ENCODE measurements around the gene TECTB. TPM values are rescaled to one million over a fixed set of nuclear protein-coding genes. Genes with fewer than 3 reads are reported as not detected.

Gene TECTB
- under 1 TPM; 0.18 to 0.83 (median 0.49) TPM for total RNA-seq
- long read RNA-seq: 0 reads

DNA sequence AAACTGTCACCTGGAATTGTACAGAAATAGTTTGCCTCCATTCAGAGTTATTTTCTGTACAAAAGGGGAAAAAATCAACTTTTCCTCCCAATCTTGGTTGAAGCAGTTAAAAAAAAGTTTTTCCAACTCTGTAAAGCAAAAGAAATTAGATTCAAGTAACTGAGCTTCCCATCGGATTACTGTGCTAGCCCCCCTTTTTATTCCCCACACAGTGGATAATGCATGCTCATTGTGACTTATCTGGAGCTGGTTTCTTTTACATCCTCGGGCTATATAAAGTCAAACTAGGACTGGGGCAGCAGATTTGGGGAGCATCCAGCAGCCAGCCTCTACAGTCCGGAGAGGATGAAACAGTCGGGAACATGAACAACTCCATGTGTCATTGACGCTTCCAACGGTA is at the start of gene TECTB:
Gene TECTB (plus strand): TSS at position 301 of the 400 bp plus-strand sequence. CDS start 335 bp downstream, outside the sequence.
- Histone ChIP-seq H3K27ac (no peak within 1 kb of the TSS), H3K9me3 (no peaks in the 10 kb centered on the region), H3K4me3 (no peak within 1 kb of the TSS), H3K4me1 (peaks cover 0 to 38% (median 13%) of the 10 kb centered on the region in 4 donors), H3K27me3 (no peaks in the 10 kb centered on the region), H3K36me3 (no peaks in the 10 kb centered on the region)
- intact Hi-C loops (cut with DNase I): no loop called here
- DNase-seq (no peak), ATAC-seq (no peak)
- TF ChIP-seq, protein P1, sequence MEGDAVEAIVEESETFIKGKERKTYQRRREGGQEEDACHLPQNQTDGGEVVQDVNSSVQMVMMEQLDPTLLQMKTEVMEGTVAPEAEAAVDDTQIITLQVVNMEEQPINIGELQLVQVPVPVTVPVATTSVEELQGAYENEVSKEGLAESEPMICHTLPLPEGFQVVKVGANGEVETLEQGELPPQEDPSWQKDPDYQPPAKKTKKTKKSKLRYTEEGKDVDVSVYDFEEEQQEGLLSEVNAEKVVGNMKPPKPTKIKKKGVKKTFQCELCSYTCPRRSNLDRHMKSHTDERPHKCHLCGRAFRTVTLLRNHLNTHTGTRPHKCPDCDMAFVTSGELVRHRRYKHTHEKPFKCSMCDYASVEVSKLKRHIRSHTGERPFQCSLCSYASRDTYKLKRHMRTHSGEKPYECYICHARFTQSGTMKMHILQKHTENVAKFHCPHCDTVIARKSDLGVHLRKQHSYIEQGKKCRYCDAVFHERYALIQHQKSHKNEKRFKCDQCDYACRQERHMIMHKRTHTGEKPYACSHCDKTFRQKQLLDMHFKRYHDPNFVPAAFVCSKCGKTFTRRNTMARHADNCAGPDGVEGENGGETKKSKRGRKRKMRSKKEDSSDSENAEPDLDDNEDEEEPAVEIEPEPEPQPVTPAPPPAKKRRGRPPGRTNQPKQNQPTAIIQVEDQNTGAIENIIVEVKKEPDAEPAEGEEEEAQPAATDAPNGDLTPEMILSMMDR (IDR thresholded peaks at IDR 0.05): no peak
- TF ChIP-seq POLR2A (IDR thresholded peaks at IDR 0.05): no peak
- WGBS (ENCODE audit: insufficient coverage, low coverage, low lambda C conversion rate, missing lambda C conversion rate): 66% methylated on average over 2 of the region's 6 CpGs

DNA sequence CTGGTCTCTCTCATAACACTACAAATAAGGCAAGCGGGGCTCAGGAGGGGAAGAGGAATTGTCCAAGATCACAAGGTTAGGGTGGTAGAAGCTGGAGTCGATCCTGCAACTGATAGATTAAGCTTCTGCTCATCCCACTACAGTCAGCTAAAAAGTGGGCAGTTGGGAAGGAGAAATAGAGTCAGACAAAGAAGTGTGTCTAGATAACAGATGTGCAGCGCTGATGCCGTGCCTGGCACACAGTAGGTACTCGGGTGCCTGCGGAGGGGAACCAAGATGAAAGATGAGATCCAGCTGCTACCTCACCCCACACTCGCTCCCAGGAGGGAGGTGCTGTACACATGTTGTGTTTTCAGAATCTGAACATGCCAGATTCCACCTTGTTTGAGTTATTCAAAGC is 48.1 kb upstream of the TECTB start:
- ATAC-seq: no peak
- Histone ChIP-seq H3K4me3 (no peak overlapping the region), H3K27ac (no peak overlapping the region), H3K36me3 (no peaks in the 10 kb centered on the region), H3K27me3 (no peaks in the 10 kb centered on the region), H3K4me1 (peaks cover 0 to 15% (median 0%) of the 10 kb centered on the region in 4 donors), H3K9me3 (no peaks in the 10 kb centered on the region)
- no peak for DNase-seq
- TF ChIP-seq, protein P1 (IDR thresholded peaks at IDR 0.05): no peak
- TF ChIP-seq POLR2A (IDR thresholded peaks at IDR 0.05): no peak
- intact Hi-C loops (cut with DNase I): no loop called here
- 56% methylated on average over 4 of the region's 7 CpGs for WGBS (ENCODE audit: insufficient coverage, low coverage, low lambda C conversion rate, missing lambda C conversion rate)

DNA sequence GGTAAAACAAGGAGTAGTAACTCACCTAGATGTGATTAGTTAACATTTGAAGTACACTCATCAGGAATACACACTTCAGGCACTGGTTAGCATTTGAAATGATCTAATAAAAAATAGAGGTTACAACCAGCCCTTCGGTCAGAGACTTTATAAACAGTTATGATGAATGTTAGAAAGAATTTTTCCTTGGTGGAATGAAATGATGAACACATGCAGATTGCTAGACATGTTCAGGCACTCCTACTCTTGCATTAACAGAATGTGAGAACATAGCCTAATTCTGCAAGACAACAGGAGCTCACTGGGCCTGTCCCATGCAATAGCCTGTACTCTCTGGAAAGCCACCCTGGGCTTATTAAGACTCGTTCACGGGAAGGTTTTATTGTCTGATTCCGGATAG is 47.3 kb upstream of the TECTB start:
- intact Hi-C loops (cut with DNase I): no loop called here
- no peaks in the 10 kb centered on the region for H3K9me3 ChIP-seq
- no peak for ATAC-seq

DNA sequence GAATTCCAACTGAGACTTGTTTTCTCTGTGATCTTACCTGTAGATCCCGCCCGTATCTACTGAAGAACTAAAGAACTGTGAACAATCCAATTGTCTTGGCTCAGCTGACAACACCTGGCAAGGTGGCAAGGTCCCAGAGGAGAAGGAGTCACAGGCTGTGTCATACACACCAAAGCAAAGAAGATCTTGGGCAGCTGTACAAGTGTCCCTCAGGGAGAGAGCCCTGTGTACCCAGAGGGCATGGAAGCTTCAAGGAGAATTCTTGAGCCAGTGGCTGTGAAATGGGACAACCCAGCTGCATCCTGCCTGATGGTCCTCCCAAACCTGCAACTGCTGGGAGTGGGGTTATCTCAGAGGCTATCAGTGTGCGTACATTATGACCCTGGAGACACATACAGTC is 46.7 kb upstream of the TECTB start:
- TF ChIP-seq, protein P1 (IDR thresholded peaks at IDR 0.05): no peak
- no peak for TF ChIP-seq POLR2A (IDR thresholded peaks at IDR 0.05)
- Histone ChIP-seq H3K27me3 (no peaks in the 10 kb centered on the region), H3K27ac (no peak overlapping the region), H3K9me3 (no peaks in the 10 kb centered on the region), H3K4me3 (no peak overlapping the region), H3K36me3 (no peaks in the 10 kb centered on the region), H3K4me1 (peaks cover 0 to 7% (median 0%) of the 10 kb centered on the region in 4 donors)
- ATAC-seq: no peak
- intact Hi-C loops (cut with DNase I): no loop called here
- 85% methylated on average over 1 of the region's 3 CpGs for WGBS (ENCODE audit: insufficient coverage, low coverage, low lambda C conversion rate, missing lambda C conversion rate)
- no peak for DNase-seq

More for the DNA sequence above, 47.3 kb upstream of the TECTB start:
- Histone ChIP-seq H3K36me3 (no peaks in the 10 kb centered on the region), H3K4me1 (peaks cover 0 to 13% (median 0%) of the 10 kb centered on the region in 4 donors), H3K4me3 (no peak overlapping the region), H3K27me3 (no peaks in the 10 kb centered on the region), H3K27ac (no peak overlapping the region)
- DNase-seq: no peak
- 73% methylated on average over 1 of the region's 4 CpGs for WGBS (ENCODE audit: insufficient coverage, low coverage, low lambda C conversion rate, missing lambda C conversion rate)
- TF ChIP-seq POLR2A (IDR thresholded peaks at IDR 0.05): no peak
- TF ChIP-seq, protein P1 (IDR thresholded peaks at IDR 0.05): no peak

DNA sequence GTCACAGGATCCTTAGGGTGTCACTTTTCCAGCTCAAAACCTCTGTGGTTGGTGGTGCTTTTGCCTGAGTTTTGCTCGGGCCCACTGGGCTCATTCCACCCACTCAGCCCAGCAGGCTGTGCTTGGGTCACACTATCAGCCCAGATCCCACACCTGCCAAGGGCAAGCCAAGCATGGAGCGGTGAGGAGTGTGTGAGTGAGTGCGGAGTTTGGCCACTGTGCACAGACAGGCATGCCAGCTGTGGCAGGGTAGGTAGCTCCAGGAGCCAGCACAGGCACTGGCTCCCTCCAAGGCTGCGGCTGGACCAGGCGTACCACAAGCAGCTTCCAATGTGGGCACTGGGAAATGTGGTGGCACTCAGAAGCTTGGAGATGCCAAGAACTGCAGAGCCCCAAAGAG is 43.9 kb upstream of the TECTB start:
- H3K9me3 ChIP-seq: no peaks in the 10 kb centered on the region
- peak; percentile 36 to 78 (median 61) for ATAC-seq

More for the DNA sequence above, 43.9 kb upstream of the TECTB start:
- Histone ChIP-seq H3K36me3 (no peaks in the 10 kb centered on the region), H3K4me3 (no peak overlapping the region), H3K27me3 (no peaks in the 10 kb centered on the region), H3K4me1 (peaks cover 0 to 26% (median 10%) of the 10 kb centered on the region in 4 donors), H3K27ac (no peak overlapping the region)
- peak in 2 of 3 donors; percentile 34 to 81 for DNase-seq
- intact Hi-C loops (cut with DNase I): no loop called here
- 80% methylated on average over 2 of the region's 5 CpGs for WGBS (ENCODE audit: insufficient coverage, low coverage, low lambda C conversion rate, missing lambda C conversion rate)
- TF ChIP-seq POLR2A (IDR thresholded peaks at IDR 0.05): no peak
- TF ChIP-seq, protein P1 (IDR thresholded peaks at IDR 0.05): no peak

Measured in right lobe of liver (tissue), 6 donors.